ENCODE results near the gene THSD4.

Gene THSD4

GRCh38 chr15:71679793-71680353 is 564.6 kb downstream of the THSD4 start:
- no peak for DNase-seq

GRCh38 chr15:71682001-71682400 is 566.7 kb downstream of the THSD4 start:
- DNase-seq: no peak

- no peak for DNase-seq
Measured at GRCh38 chr15:71683411-71684274, 568.4 kb downstream of the THSD4 start.

GRCh38 chr15:71685420-71685993 is 570.2 kb downstream of the THSD4 start:
- no peak for DNase-seq

GRCh38 chr15:71686221-71687050 is 571.2 kb downstream of the THSD4 start:
- DNase-seq: no peak

- DNase-seq: no peak
Measured at GRCh38 chr15:71687902-71688508, 572.7 kb downstream of the THSD4 start.

GRCh38 chr15:71688509-71689094 is 573.3 kb downstream of the THSD4 start:
- no peak for DNase-seq

- no peak for DNase-seq
Measured at GRCh38 chr15:71691081-71691457, 575.8 kb downstream of the THSD4 start.

- no peak for DNase-seq
Measured at GRCh38 chr15:71691458-71692417, 576.5 kb downstream of the THSD4 start.

GRCh38 chr15:71697236-71697635 is 582.0 kb downstream of the THSD4 start:
- DNase-seq: no peak

- no peak for DNase-seq
Measured at GRCh38 chr15:71698030-71698429, 582.8 kb downstream of the THSD4 start.

GRCh38 chr15:71698742-71699141 is 583.5 kb downstream of the THSD4 start:
- DNase-seq: no peak

- no peak for DNase-seq
Measured at GRCh38 chr15:71699977-71700376, 584.7 kb downstream of the THSD4 start.

- DNase-seq: no peak
Measured at GRCh38 chr15:71701808-71702207, 586.5 kb downstream of the THSD4 start.

GRCh38 chr15:71702496-71702895 is 587.2 kb downstream of the THSD4 start:
- DNase-seq: no peak

GRCh38 chr15:71705151-71705550 is 589.9 kb downstream of the THSD4 start:
- DNase-seq: no peak

GRCh38 chr15:71706461-71707229 is 591.4 kb downstream of the THSD4 start:
- DNase-seq: no peak

GRCh38 chr15:71707230-71708050 is 592.2 kb downstream of the THSD4 start:
- no peak for DNase-seq

- DNase-seq: no peak
Measured at GRCh38 chr15:71708051-71708429, 592.8 kb downstream of the THSD4 start.

- DNase-seq: no peak
Measured at GRCh38 chr15:71708741-71709140, 593.5 kb downstream of the THSD4 start.

Data from NCI-H2081 (cell line).